Activated CD8-positive, alpha-beta memory T cell treated with anti-CD3 and anti-CD28 coated beads for 36 hours (primary cell): ENCODE measurements around the gene PCDH9. TPM values are rescaled to one million over a fixed set of nuclear protein-coding genes. Genes with fewer than 3 reads are reported as not detected.

Experiments
- CTCF ChIA-PET: fragments of 350-600 bp; sonication (Branson Sonifier 250); formaldehyde crosslinking; loops from one replicate; lab custom pipeline; 2021; ENCODE audit warnings: antibody characterized with exemption; lab: Charles Lee
- POLR2A ChIA-PET: fragments of 350-600 bp; sonication (Branson Sonifier 250); formaldehyde crosslinking; loops from one replicate; lab custom pipeline; 2021; ENCODE audit warnings: antibody characterized with exemption; lab: Charles Lee
- total RNA-seq, 2 experiments: library from RNA; stranded (reverse); gene quantifications; one replicate each; pipeline ENCODE4 v1.2.3, GENCODE V29; 2021

The PCDH9 gene
- total RNA-seq, 2 experiments from 2014 or later = 0.13 to 0.17 TPM

- ChIA-PET POLR2A (no interaction called here), CTCF (no interaction called here)
Measured at GRCh38 chr13:66359393-66359792, 870.7 kb downstream of the PCDH9 start.

DNA sequence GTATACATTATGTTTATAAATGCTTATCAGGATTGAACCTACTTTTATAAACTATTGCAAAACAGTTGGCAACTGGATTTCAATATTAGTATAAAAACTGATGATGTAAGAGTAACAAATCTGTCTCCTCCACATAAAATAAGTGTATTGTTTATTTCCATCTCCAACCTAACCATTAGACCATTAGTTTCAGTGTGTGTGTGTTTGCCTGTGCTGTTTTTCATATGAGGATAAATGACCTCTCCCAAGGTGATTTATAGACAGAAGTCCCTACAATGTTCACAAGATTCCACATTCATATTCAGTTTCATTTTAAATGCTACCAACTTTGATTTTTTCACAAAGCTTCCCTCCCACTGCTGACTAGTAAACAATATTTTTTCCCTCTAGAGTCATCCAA, 871.6 kb downstream of the PCDH9 start:
- ChIA-PET POLR2A (no interaction called here), CTCF (no interaction called here)

- POLR2A ChIA-PET = no interaction called here
- CTCF ChIA-PET = no interaction called here
Measured at GRCh38 chr13:66357463-66357862, 872.7 kb downstream of the PCDH9 start.

GRCh38 chr13:66354879-66355751, 875.0 kb downstream of the PCDH9 start:
- CTCF ChIA-PET = no interaction called here
- POLR2A ChIA-PET = no interaction called here

DNA sequence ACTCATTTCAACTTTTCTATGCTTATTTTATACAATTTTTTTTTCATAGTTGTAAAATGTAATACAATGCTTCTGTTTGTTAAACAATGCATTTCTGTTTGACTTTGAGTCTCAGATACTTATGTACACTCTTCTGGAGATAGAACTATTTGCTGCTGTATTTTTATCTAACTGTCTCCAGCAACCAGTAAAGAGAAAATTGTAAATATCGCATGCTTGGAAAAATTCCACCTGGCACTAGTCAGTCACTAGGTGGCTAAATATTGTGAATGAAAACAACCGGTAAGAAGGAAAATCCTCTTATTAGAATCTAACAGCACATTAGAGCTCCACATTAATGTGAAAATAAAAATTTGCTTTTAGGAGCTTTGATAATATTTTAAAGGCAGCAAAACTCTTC, 876.5 kb downstream of the PCDH9 start:
- POLR2A ChIA-PET = no interaction called here
- CTCF ChIA-PET = no interaction called here

DNA sequence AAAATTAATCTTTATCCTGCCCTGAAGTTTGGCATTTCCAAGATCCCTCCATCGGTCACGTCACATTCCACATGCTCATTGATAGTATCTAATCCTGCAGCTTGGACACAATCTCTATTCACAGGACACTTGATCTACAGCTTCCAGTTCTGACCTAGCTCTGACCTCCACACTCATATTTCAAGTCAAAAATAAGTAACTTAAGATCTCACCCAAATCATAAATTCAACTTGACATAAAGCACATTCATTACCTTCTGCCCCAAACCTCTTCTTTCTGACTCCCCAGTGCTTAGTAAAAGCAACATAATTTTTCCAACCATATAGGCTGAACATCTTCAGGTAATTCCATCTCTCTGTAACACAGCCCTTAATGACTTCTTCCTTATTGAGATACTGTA, 880.2 kb downstream of the PCDH9 start:
- CTCF ChIA-PET = no interaction called here
- POLR2A ChIA-PET = no interaction called here

DNA sequence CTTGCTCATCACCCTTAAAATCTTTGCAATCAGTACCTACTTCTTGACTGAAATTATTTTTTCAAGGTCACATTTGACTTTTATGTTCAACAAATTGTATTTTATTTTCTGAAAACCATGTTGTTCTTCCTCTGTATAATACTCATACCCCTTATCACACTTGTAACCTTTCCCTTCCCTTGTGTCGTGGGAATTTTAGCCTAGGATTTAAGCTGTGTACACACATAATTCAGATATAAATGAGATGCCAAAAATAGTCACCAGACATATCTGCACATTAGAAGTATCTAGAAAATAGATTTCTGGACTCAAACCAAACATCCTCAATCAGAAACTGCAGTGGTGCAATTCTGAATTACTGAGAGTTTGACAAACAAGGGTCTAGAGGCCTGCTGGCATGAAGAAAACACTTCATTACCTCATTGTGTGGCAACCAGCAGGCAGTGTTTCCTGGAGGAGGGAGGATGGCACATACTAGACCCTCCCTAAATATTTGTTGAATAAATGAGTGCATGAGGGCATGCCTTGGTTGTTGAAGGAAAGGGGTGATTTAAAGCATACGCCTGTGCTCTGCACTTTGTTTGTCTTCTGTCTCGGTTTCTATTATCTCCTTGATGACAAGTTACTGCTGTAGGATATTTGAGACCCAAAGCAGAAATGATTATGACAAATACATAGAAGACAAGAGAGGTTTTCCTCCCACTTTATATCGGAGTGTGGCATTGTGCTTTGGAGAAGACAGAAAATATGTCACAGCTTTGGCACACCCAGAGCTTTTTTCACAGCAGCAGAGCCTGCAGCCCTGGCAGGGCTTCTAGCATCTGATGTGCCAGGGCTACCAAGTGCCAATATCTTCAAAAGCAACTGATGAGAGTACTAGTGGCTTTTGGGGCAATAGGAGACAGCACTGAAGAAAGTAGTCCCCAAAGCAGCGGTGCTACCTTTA, 881.1 kb downstream of the PCDH9 start:
- CTCF ChIA-PET = no interaction called here

DNA sequence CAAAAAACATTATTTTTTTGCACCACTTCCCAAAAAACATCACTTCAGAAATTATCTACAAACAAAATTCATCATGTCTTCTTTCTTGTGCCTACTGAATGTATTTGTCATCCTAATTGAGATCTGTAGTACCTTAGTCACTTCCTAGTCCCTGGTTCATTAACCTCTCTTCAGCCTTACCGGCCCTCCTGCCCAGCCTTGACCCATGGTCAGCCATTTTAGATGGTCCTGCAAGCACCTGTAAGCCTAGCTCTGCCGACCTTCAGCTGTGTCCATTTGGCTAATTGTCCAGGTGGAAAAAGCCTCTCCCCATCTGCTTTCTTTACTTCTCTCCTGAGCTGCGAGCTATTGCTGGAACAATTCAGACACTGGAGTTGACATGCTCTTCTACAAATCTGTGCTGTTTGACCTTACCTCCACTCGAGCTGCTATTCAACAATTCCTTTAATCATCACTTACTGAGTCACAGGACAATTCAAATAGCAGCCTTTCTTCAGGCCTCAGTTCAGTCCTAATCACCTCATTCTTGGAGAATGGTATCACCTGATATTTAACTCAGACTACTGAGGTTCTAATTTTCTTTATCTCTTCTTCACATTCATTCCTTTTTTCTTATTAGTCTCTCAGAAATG, 882.5 kb downstream of the PCDH9 start:
- CTCF ChIA-PET = no interaction called here
- POLR2A ChIA-PET = no interaction called here

More for the DNA sequence above, 881.1 kb downstream of the PCDH9 start:
- POLR2A ChIA-PET = no interaction called here

DNA sequence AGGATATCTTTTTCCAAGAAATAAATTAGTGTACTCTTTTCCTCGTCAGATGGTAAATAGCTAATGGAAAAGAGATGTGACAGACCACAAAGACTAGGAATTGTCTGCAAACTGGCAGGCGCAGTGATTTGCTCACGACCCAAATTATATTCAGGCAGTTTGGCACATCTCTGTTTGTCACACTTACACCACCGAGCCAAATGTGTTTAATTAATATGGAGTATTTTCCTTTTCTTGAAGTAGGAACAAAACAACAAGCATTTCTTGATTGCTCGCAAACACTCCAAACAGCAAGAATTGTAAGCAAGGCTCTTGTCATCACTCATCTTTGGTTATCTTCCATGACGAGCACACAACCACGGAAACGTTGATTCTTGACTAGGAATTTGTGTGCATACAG, 884.2 kb downstream of the PCDH9 start:
- CTCF ChIA-PET = no interaction called here
- POLR2A ChIA-PET = no interaction called here

GRCh38 chr13:66345518-66345810, 884.7 kb downstream of the PCDH9 start:
- POLR2A ChIA-PET = no interaction called here
- CTCF ChIA-PET = no interaction called here

DNA sequence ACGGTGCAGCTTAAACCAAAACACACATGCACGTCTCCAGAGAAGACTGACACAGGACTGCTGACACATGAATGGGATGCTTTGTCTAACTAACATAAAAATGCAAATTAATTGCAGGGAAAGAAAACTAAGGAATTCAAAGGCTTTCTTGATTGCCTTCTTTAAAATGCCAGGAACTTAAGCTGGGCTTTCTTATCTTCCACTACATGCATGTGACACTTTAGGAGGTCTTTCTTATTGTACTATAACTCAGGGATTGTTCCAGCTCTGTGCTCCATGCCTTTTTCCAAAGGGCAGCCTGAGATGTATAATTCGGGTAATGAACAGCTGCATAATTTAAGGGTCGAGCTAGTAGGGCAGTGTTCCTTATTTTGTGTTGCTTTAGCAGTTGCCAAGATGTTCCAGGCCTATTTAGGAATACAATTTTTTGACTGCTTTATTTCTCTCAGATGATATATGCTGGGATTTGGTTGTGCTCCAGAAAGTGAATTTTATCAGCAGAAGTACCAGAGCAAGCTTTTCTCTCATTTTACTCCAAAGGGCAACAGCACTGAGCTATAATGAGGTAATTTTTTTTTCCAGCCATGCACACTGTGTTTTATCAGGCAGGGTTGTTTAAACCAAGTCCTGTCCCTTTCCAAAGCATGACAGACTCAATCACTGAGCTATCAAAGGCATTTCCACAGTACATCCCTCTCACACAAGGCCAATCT, 885.2 kb downstream of the PCDH9 start:
- POLR2A ChIA-PET = no interaction called here
- CTCF ChIA-PET = no interaction called here

GRCh38 chr13:66343224-66343828, 886.8 kb downstream of the PCDH9 start:
- POLR2A ChIA-PET = no interaction called here
- CTCF ChIA-PET = no interaction called here

DNA sequence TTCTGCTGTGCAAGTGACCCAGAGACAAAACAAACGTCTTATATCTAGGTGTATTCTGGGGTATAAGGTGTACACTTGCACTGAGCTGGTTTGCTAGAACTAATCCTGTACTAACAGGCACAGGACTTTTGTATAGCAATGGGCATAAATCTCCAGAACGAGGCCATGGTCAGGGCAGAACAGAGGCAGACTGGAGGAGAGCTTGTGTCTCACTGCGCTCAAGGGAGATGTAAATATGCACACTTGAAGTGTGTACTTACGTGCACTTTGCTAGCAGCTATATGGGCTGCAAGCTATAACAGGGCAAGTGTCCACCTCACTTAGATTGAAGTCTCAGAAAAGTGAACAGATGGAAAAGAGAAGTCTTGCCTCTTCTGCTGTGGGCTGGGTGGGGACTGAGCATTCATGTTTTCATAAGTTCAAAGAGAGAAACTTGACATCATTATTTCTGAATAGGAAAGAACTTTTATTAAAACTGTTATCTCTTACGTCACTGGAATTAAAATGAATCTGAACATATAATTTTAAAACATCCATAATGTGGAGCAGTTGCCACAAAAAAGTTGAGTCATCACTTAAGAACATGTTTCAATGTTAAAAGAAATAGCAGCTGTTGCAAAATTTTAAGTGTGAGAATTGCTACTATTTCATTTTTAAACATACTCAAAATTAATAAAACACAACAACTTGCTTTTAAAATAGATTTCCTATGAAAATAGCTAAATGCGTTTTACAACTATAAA, 888.3 kb downstream of the PCDH9 start:
- ChIA-PET POLR2A (no interaction called here), CTCF (no interaction called here)

DNA sequence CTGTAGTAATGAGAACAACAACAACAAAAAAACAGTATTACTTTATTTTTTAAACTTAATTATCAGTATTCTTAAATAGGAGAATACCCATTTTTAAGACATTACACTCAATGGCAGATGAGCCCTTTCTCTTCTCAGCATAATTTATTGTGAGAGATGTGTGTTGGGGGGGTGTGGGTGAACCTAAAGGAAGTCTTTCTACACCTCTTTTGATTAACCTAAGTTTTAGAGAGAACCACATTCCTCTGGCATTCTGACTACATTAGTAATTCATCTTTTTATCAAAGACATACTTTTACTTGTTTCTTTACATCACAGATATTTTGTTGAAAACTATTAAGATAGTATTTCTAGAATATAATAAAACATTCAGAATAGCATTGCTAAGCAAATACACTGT, 890.9 kb downstream of the PCDH9 start:
- ChIA-PET CTCF (no interaction called here), POLR2A (no interaction called here)

DNA sequence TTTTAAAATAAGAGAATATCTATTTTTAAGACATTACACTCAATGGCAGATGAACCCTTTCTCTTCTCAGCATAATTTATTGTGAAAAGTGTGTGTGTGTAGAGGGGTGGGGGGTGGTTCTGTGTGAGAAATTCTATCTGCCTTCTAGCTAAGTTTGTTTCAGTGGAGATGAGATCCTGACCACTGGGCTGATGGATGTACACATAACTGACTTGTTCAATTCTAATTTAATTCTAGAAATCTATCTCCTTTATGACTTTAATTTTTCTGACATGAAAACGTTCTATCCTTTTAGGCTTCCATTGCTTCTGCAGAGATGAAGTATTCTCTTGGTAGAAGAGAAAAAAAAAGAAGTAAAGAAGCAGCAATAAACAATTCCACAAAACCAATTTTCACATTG, 891.6 kb downstream of the PCDH9 start:
- ChIA-PET POLR2A (no interaction called here), CTCF (no interaction called here)

GRCh38 chr13:66335626-66336025, 894.5 kb downstream of the PCDH9 start:
- POLR2A ChIA-PET = no interaction called here
- CTCF ChIA-PET = no interaction called here

GRCh38 chr13:66329988-66330451, 900.1 kb downstream of the PCDH9 start:
- ChIA-PET CTCF (no interaction called here), POLR2A (no interaction called here)

- CTCF ChIA-PET = no interaction called here
- POLR2A ChIA-PET = no interaction called here
Measured at GRCh38 chr13:66328476-66328875, 901.7 kb downstream of the PCDH9 start.
